GM12878 (cell line): Measurements from ENCODE around the gene WDHD1. TPM values are rescaled to one million over a fixed set of nuclear protein-coding genes. Genes with fewer than 3 reads are reported as not detected.

Source experiments
- NRF1 ChIP-seq: conservative IDR thresholded peaks from 2 replicates; pipeline ENCODE4 v1.6.1; 2011; ENCODE audit warnings: mild to moderate bottlenecking, low read depth, low read length, improper control_type of control experiment
- polyA plus RNA-seq, 11 experiments: library from polyadenylated mRNA; depleted of rRNA in 4 of 11; unstranded in 6 of 11; stranded (reverse) in 5 of 11; fragments of >200 nt; fragmentation: Nextera tagmentation in 4 of 11; fragmentation: Illumina TruSeq in 1 of 11; extraction: Ambion mirVana in 4 of 11; extraction: Trizol in 1 of 11; gene quantifications; 1 replicate in 1 of 11; 2 replicates in 10 of 11; pipeline versions ENCODE4 v1.2.1 to v1.2.3, GENCODE V29; 2011 to 2016; ENCODE audit warnings: inconsistent platforms in 2 of 11, missing spikeins in 2 of 11, low read depth in 1 of 11
- total RNA-seq, 4 experiments: library from RNA; depleted of rRNA in 3 of 4; stranded (reverse); fragments of >200 nt in 3 of 4; fragmentation: Illumina TruSeq in 1 of 4; extraction: Trizol in 1 of 4; gene quantifications; 2 replicates each; pipeline versions ENCODE4 v1.2.1 to v1.2.3, GENCODE V29; 2013 to 2021
- TF ChIP-seq, protein P1 (sequence below): fragments of 450-650 bp; IDR thresholded peaks from 2 replicates; pipeline ENCODE4 v1.6.1; 2017; ENCODE audit warnings: mild to moderate bottlenecking
- TF ChIP-seq, protein P2 (sequence below): fragments of 450-650 bp; IDR thresholded peaks from 2 replicates; pipeline ENCODE4 v1.6.1; 2016; ENCODE audit warnings: mild to moderate bottlenecking, moderate library complexity, borderline replicate concordance

The WDHD1 gene
- total and polyA plus RNA-seq, 10 of the 15 experiments (the other 5 are each of a cell fraction or from before 2014, with no cell fraction given) = 11.3 to 50.5 (median 32.6) TPM

DNA sequence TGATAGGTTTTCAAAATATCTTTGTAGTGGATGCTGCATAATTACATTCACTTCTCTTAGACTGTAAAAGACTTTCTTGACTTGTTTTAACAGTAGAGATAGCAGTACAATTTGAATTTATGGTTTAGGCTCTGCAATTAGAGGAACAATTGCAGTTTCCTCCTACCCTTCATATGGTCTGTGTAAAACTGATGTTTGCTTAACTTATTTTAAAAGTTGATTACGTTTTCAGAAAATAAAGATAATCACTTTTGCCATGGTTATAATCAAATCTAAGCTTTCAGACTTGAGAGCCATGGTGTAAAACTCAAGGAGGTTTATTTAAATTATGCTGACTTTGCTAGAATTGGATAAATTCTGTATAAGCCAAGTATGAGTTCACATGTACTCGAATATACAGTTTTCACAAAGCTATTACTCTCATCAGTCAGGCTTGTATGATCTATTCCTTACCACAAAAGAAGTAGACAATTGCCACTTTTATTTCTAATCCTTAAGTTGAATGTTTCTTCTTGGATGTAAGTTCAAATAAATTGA lies 22.1 kb upstream of the WDHD1 start (continued):
- TF ChIP-seq, protein P1, sequence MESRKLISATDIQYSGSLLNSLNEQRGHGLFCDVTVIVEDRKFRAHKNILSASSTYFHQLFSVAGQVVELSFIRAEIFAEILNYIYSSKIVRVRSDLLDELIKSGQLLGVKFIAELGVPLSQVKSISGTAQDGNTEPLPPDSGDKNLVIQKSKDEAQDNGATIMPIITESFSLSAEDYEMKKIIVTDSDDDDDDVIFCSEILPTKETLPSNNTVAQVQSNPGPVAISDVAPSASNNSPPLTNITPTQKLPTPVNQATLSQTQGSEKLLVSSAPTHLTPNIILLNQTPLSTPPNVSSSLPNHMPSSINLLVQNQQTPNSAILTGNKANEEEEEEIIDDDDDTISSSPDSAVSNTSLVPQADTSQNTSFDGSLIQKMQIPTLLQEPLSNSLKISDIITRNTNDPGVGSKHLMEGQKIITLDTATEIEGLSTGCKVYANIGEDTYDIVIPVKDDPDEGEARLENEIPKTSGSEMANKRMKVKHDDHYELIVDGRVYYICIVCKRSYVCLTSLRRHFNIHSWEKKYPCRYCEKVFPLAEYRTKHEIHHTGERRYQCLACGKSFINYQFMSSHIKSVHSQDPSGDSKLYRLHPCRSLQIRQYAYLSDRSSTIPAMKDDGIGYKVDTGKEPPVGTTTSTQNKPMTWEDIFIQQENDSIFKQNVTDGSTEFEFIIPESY = no peak
- no peak for TF ChIP-seq NRF1
- TF ChIP-seq, protein P2, sequence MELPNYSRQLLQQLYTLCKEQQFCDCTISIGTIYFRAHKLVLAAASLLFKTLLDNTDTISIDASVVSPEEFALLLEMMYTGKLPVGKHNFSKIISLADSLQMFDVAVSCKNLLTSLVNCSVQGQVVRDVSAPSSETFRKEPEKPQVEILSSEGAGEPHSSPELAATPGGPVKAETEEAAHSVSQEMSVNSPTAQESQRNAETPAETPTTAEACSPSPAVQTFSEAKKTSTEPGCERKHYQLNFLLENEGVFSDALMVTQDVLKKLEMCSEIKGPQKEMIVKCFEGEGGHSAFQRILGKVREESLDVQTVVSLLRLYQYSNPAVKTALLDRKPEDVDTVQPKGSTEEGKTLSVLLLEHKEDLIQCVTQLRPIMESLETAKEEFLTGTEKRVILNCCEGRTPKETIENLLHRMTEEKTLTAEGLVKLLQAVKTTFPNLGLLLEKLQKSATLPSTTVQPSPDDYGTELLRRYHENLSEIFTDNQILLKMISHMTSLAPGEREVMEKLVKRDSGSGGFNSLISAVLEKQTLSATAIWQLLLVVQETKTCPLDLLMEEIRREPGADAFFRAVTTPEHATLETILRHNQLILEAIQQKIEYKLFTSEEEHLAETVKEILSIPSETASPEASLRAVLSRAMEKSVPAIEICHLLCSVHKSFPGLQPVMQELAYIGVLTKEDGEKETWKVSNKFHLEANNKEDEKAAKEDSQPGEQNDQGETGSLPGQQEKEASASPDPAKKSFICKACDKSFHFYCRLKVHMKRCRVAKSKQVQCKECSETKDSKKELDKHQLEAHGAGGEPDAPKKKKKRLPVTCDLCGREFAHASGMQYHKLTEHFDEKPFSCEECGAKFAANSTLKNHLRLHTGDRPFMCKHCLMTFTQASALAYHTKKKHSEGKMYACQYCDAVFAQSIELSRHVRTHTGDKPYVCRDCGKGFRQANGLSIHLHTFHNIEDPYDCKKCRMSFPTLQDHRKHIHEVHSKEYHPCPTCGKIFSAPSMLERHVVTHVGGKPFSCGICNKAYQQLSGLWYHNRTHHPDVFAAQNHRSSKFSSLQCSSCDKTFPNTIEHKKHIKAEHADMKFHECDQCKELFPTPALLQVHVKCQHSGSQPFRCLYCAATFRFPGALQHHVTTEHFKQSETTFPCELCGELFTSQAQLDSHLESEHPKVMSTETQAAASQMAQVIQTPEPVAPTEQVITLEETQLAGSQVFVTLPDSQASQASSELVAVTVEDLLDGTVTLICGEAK = no peak
